ENCODE data around the gene LAMB4.

LAMB4 gene

GRCh38 chr7:108142675-108143259, 12.6 kb upstream of the LAMB4 start:
- DNase-seq (ENCODE audit: insufficient read length, low spot score) (no peak), FAIRE-seq (no peak)

GRCh38 chr7:108142180-108142579, 12.0 kb upstream of the LAMB4 start:
- no peak for DNase-seq (ENCODE audit: insufficient read length, low spot score)
- no peak for FAIRE-seq

- no peak for FAIRE-seq
Observed at GRCh38 chr7:108140671-108141070, 10.5 kb upstream of the LAMB4 start.

GRCh38 chr7:108138911-108139310, 8.8 kb upstream of the LAMB4 start:
- DNase-seq (ENCODE audit: insufficient read length, low spot score) (no peak), FAIRE-seq (no peak)

More at GRCh38 chr7:108140671-108141070, 10.5 kb upstream of the LAMB4 start:
- no peak for DNase-seq (ENCODE audit: insufficient read length, low spot score)

GRCh38 chr7:108137993-108138392, 7.8 kb upstream of the LAMB4 start:
- no peak for FAIRE-seq
- DNase-seq (ENCODE audit: insufficient read length, low spot score) = no peak

GRCh38 chr7:108137040-108137439, 6.9 kb upstream of the LAMB4 start:
- FAIRE-seq (no peak), DNase-seq (ENCODE audit: insufficient read length, low spot score) (no peak)

- FAIRE-seq = no peak
Observed at GRCh38 chr7:108136191-108136688, 6.1 kb upstream of the LAMB4 start.

GRCh38 chr7:108135446-108136190, 5.5 kb upstream of the LAMB4 start:
- DNase-seq (ENCODE audit: insufficient read length, low spot score) (no peak), FAIRE-seq (no peak)

More at GRCh38 chr7:108136191-108136688, 6.1 kb upstream of the LAMB4 start:
- DNase-seq (ENCODE audit: insufficient read length, low spot score) = no peak

GRCh38 chr7:108134486-108134885, 4.3 kb upstream of the LAMB4 start:
- DNase-seq (ENCODE audit: insufficient read length, low spot score) (no peak), FAIRE-seq (no peak)

- DNase-seq (ENCODE audit: insufficient read length, low spot score) (no peak), FAIRE-seq (no peak)
Observed at GRCh38 chr7:108132551-108133265, 2.5 kb upstream of the LAMB4 start.

- no peak for FAIRE-seq
- no peak for DNase-seq (ENCODE audit: insufficient read length, low spot score)
Observed at GRCh38 chr7:108129018-108129965, 869 bp downstream of the LAMB4 start.

- DNase-seq (ENCODE audit: insufficient read length, low spot score) (no peak), FAIRE-seq (no peak)
Observed at GRCh38 chr7:108128514-108128913, 1.6 kb downstream of the LAMB4 start.

GRCh38 chr7:108127461-108127860, 2.7 kb downstream of the LAMB4 start:
- no peak for DNase-seq (ENCODE audit: insufficient read length, low spot score)
- no peak for FAIRE-seq

- FAIRE-seq (no peak), DNase-seq (ENCODE audit: insufficient read length, low spot score) (no peak)
Observed at GRCh38 chr7:108124820-108125219, 5.3 kb downstream of the LAMB4 start.

GRCh38 chr7:108122181-108122580, 8.0 kb downstream of the LAMB4 start:
- FAIRE-seq = no peak
- DNase-seq (ENCODE audit: insufficient read length, low spot score) = no peak

GRCh38 chr7:108120933-108121332, 9.2 kb downstream of the LAMB4 start:
- no peak for DNase-seq (ENCODE audit: insufficient read length, low spot score)
- no peak for FAIRE-seq

GRCh38 chr7:108120196-108120595, 10.0 kb downstream of the LAMB4 start:
- FAIRE-seq (no peak), DNase-seq (ENCODE audit: insufficient read length, low spot score) (no peak)

GRCh38 chr7:108118959-108119358, 11.2 kb downstream of the LAMB4 start:
- FAIRE-seq (no peak), DNase-seq (ENCODE audit: insufficient read length, low spot score) (no peak)

GRCh38 chr7:108114117-108114841, 15.9 kb downstream of the LAMB4 start:
- DNase-seq (ENCODE audit: insufficient read length, low spot score) (no peak), FAIRE-seq (no peak)

GRCh38 chr7:108112683-108113082, 17.5 kb downstream of the LAMB4 start:
- FAIRE-seq = no peak
- no peak for DNase-seq (ENCODE audit: insufficient read length, low spot score)
